GM12875 (cell line): Measurements from ENCODE around the gene KLF3.

Experiments
- H3K4me3 ChIP-seq: one replicate; pipeline ENCODE4 v1.5.1; 2011; ENCODE audit warnings: low read depth, low read length, control low read depth
- TF ChIP-seq, protein P1 (sequence below): IDR thresholded peaks from 2 replicates; pipeline ENCODE4 v1.5.1; 2011; ENCODE audit warnings: low read depth, mild to moderate bottlenecking, control low read depth, inconsistent platforms, low read length, moderate library complexity, borderline replicate concordance; ENCODE audit not compliant: insufficient read depth

Gene KLF3

GRCh38 chr4:38728631-38729141 is 64.7 kb downstream of the KLF3 start:
- TF ChIP-seq, protein P1, sequence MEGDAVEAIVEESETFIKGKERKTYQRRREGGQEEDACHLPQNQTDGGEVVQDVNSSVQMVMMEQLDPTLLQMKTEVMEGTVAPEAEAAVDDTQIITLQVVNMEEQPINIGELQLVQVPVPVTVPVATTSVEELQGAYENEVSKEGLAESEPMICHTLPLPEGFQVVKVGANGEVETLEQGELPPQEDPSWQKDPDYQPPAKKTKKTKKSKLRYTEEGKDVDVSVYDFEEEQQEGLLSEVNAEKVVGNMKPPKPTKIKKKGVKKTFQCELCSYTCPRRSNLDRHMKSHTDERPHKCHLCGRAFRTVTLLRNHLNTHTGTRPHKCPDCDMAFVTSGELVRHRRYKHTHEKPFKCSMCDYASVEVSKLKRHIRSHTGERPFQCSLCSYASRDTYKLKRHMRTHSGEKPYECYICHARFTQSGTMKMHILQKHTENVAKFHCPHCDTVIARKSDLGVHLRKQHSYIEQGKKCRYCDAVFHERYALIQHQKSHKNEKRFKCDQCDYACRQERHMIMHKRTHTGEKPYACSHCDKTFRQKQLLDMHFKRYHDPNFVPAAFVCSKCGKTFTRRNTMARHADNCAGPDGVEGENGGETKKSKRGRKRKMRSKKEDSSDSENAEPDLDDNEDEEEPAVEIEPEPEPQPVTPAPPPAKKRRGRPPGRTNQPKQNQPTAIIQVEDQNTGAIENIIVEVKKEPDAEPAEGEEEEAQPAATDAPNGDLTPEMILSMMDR, result no peak

GRCh38 chr4:38730493-38730829 is 66.5 kb downstream of the KLF3 start:
- TF ChIP-seq, protein P1, result no peak
- H3K4me3 ChIP-seq, result no peak overlapping the region

More at GRCh38 chr4:38728631-38729141, 64.7 kb downstream of the KLF3 start:
- H3K4me3 ChIP-seq, result no peak overlapping the region

DNA sequence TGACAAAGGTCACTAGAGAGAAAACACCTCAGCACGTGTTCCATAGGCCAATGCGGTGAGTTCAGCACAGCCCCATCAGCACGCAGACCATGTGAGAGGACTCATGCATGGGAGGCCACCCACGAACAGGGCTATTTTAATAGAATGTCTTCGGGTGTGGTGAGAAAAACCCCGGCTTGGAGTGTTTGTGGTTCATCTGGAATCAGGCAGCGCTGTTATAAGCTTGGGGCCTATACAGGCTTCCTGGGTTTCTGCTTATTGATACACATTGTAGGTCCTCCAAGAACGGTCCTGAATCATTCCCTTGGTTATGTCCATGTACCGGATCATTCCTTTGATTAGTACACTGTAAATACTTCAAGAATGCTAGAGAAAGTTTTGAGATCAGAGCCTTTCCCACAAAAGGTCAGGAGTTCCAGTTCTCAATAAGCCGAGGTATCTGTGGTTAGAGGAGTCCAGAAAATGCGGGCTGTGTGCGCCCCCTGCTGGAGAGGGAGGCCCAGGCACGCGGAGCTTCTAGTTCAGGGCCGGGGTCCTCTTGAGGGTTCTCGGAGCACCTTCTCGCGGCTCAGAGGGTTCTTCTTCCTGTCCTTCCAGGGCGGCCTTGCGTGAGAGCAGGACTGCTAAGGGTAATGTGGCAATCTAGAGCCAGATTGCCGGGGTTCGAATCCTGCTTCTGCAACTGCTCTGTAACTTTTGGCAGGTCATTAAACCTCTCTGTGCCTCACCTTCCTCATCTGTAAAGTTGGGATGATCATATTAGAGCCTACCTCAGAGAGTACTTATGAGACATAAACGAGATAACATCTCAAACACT is 67.0 kb downstream of the KLF3 start:
- TF ChIP-seq, protein P1, result peak; percentile 93
- H3K4me3 ChIP-seq, result no peak overlapping the region

DNA sequence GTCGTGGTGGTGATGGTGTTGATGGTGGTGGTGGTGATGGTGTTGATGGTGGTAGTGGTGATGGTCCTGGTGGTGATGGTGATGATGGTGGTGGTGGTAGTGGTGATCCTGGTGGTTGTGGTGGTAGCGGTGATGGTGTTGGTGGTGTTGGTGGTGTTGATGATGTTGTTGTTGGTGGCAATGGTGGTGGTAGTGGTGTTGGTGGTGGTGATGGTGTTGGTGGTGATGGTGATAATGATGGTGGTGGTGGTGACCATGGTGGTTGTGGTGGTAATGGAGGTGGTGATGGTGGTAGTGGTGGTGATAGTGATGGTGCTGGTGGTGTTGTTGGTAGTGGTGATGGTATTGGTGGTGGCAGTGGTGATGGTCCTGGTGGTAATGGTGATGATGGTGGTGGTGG is 69.7 kb downstream of the KLF3 start:
- H3K4me3 ChIP-seq, result no peak overlapping the region
- TF ChIP-seq, protein P1, result no peak

- TF ChIP-seq, protein P1, result no peak
- no peak overlapping the region for H3K4me3 ChIP-seq
Measured at GRCh38 chr4:38734446-38734845, 70.4 kb downstream of the KLF3 start.

GRCh38 chr4:38734911-38735310 is 70.9 kb downstream of the KLF3 start:
- TF ChIP-seq, protein P1, result no peak

DNA sequence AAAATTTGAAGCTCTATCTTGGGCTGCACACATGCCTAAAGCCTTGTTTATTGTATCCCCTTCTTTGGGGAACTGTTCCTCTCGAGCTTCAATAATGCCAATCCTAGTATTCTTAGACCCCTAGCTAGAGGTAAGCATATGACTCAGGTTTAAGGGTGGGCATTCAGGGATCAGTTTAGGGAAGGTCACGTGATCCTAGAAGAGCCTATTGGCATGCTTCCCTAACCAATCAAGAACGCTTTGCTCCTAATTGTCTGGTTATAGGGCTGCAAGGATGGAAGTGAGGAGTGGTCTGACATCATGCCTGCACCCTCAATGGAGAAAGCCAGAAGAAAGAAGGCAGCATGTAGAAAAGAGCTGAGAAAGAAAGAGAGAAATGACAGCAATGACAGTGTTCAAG is 71.9 kb downstream of the KLF3 start:
- TF ChIP-seq, protein P1, result no peak
- no peak overlapping the region for H3K4me3 ChIP-seq

More at GRCh38 chr4:38734911-38735310, 70.9 kb downstream of the KLF3 start:
- H3K4me3 ChIP-seq, result no peak overlapping the region
